Spleen (tissue), 11 donors: ENCODE measurements around the gene FAM216B. TPM values are rescaled to one million over a fixed set of nuclear protein-coding genes. Genes with fewer than 3 reads are reported as not detected.
"Not testable (repeated sequence)": the region's sequence is repeated elsewhere in the genome, so short reads cannot be mapped to it uniquely, and the experiment has no call there.

Experiments
- DNase-seq: peaks from one replicate; pipeline ENCODE4 v3.0.0-alpha.2; 2020
- H3K27ac ChIP-seq, 8 donors: fragments of 200-600 bp; sonication (generic) in 7 of 8; 1 replicate in 4 of 8; 2 replicates in 4 of 8; pipeline versions ENCODE4 v1.5.0 to v1.8.0; 2016 to 2021; ENCODE audit warnings: inconsistent platforms in 4 of 8, mild to moderate bottlenecking in 4 of 8, moderate library complexity in 1 of 8
- H3K27me3 ChIP-seq, 7 donors: fragments of 200-600 bp; sonication (generic) in 6 of 7; replicated peaks in 1 of 7; 1 replicate in 4 of 7; 2 replicates in 3 of 7; pipeline versions ENCODE4 v1.5.0 to v1.8.0; 2016 to 2021; ENCODE audit warnings: inconsistent platforms in 3 of 7, mild to moderate bottlenecking in 1 of 7
- H3K36me3 ChIP-seq, 6 donors: fragments of 200-600 bp; sonication (generic) in 5 of 6; 1 replicate in 4 of 6; 2 replicates in 2 of 6; pipeline versions ENCODE4 v1.5.0 to v1.8.0; 2016 to 2021; ENCODE audit warnings: inconsistent platforms in 2 of 6
- H3K4me1 ChIP-seq, 6 donors: fragments of 200-600 bp; sonication (generic) in 5 of 6; 1 replicate in 3 of 6; 2 replicates in 3 of 6; pipeline versions ENCODE4 v1.5.0 to v1.8.0; 2016 to 2021; ENCODE audit warnings: inconsistent platforms in 3 of 6
- H3K4me3 ChIP-seq, 8 donors: fragments of 200-600 bp; sonication (generic) in 7 of 8; 1 replicate in 4 of 8; 2 replicates in 4 of 8; pipeline versions ENCODE4 v1.5.0 to v1.8.0; 2016 to 2021; ENCODE audit warnings: inconsistent platforms in 4 of 8, mild to moderate bottlenecking in 4 of 8, moderate library complexity in 2 of 8
- H3K9me3 ChIP-seq, 8 donors: fragments of 200-600 bp; sonication (generic) in 7 of 8; 1 replicate in 4 of 8; 2 replicates in 4 of 8; pipeline versions ENCODE4 v1.5.0 to v1.8.0; 2016 to 2021; ENCODE audit warnings: inconsistent platforms in 4 of 8
- CTCF ChIP-seq, 11 experiments: fragments of 200-600 bp in 7 of 11; fragments of 450-650 bp in 4 of 11; sonication (generic) in 4 of 11; IDR thresholded peaks in 8 of 11; conservative IDR thresholded peaks in 3 of 11; 1 replicate in 7 of 11; 2 replicates in 4 of 11; pipeline versions ENCODE4 v1.4.0 to v1.8.0; 2016 to 2021; ENCODE audit warnings: antibody characterized with exemption in 11 of 11, inconsistent platforms in 4 of 11, mild to moderate bottlenecking in 1 of 11
- POLR2A ChIP-seq, 3 donors: fragments of 450-650 bp; IDR thresholded peaks; one replicate each; pipeline ENCODE4 v1.5.1; 2017; ENCODE audit warnings: antibody characterized with exemption in 3 of 3, mild to moderate bottlenecking in 1 of 3
- POLR2AphosphoS5 ChIP-seq, 3 donors: sonication (generic); formaldehyde crosslinking; IDR thresholded peaks; one replicate each; pipeline ENCODE4 v1.5.1; 2017; ENCODE audit warnings: antibody characterized with exemption in 3 of 3
- WGBS, 5 donors: extraction: QIAGEN DNeasy Blood & Tissue Kit in 3 of 5; methylation state at CpG; one replicate each; pipeline versions ENCODE4 v1.1.5 to v1.1.7; 2013 to 2018; 5-methylcytosine and 5-hydroxymethylcytosine counted together
- intact Hi-C: fragments of 100-400 bp; cut with DNase I; formaldehyde crosslinking; loops from one replicate; pipeline ENCODE4 v1.15.0; 2023; ENCODE audit warnings: low total_unique reads
- polyA plus RNA-seq, 3 donors: library from polyadenylated mRNA; stranded (reverse); fragments of 200-250 nt; gene quantifications; one replicate each; pipeline ENCODE4 v1.2.1, GENCODE V29; 2013
- total RNA-seq, 7 donors: library from RNA; depleted of rRNA in 3 of 7; stranded (reverse); fragments of >200 nt in 3 of 7; fragmentation: NEBNext Ultra II Directional in 4 of 7; extraction: Animal tissue kit (Norgen Biotek cat#: 25700) in 4 of 7; gene quantifications; one replicate each; pipeline versions ENCODE4 v1.1.0 to v1.2.1, GENCODE V29; 2016 to 2021
- donor health status: healthy with polysubstance abuse.
- donor health status: DM: no; HTN: no; CAD: no; lungs with moderate emphysema.
- donor health status: DM: no; HTN: no; CAD: no.
- donor health status: Bipolar disorder and iron deficiency.
- donor health status: healthy.
- donor health status: DM: no; HTN: no; CAD: no.
- donor health status: DM: yes; HTN: yes; CAD: no.

FAM216B gene
- total and polyA plus RNA-seq, 10 donors: 0.04 to 0.16 (median 0.15) TPM; not detected in 7

DNA sequence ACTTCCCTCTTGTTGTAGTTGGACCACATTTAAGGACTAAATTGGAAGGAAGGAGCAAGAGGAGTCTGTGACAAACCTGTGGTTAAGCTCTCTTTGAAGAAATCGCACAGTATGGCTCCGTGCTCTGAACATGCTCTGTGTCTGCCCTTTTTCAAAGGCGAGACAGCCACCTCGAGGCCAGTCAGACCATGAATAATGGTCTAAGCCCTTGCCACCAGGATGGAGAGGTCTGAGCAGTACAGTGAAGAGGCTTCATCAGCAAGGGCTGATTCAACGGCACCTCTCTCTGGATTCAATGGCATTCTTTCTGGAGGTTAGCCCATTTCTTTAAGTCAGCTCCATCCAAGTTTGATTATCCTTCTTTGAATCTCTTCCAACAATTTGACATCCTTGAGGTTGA, 30.9 kb downstream of the FAM216B start:
- no peaks in the 10 kb centered on the region for H3K36me3 ChIP-seq
- H3K27me3 ChIP-seq: peaks cover 0 to 5% (median 0%) of the 10 kb centered on the region in 7 donors
- no peak overlapping the region for H3K4me3 ChIP-seq
- no peak for DNase-seq
- intact Hi-C loops: no loop called here
- no peaks in the 10 kb centered on the region for H3K9me3 ChIP-seq
- H3K4me1 ChIP-seq: no peaks in the 10 kb centered on the region
- H3K27ac ChIP-seq: no peak overlapping the region
- TF ChIP-seq CTCF (IDR thresholded peaks at IDR 0.05 in 8 of 11, conservative IDR thresholded peaks at IDR 0.05 in 3 of 11): no peak
- no peak for TF ChIP-seq POLR2A (IDR thresholded peaks at IDR 0.05)
- no peak for TF ChIP-seq POLR2AphosphoS5 (IDR thresholded peaks at IDR 0.05)
- WGBS, 5 donors: 74 to 86% (median 78%) methylated on average over 5 of the region's 5 CpGs

DNA sequence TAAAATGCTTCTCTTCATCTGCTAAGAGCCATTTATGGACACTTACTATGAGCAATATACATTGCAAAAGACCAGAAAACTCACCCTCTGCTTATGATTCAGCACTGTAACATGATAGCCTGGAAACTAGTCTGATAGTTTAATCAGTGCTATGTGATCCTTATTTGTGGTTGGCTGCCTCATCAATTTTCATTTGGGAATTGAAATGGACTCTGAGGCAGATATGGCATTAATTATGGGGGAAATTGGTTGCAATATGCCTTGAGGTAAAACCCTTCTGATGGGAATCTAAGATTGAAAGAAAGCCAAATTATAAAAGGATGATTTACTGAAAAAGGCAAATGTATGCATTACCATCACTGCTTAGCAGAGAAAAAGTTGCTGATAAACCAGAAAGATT, 33.5 kb downstream of the FAM216B start:
- no peak for TF ChIP-seq POLR2AphosphoS5 (IDR thresholded peaks at IDR 0.05)
- intact Hi-C loops: no loop called here
- Histone ChIP-seq H3K9me3 (peaks cover 0 to 9% (median 2%) of the 10 kb centered on the region in 8 donors), H3K27ac (no peak overlapping the region), H3K36me3 (no peaks in the 10 kb centered on the region), H3K4me3 (no peak overlapping the region), H3K27me3 (peaks cover 0 to 5% (median 0%) of the 10 kb centered on the region in 7 donors), H3K4me1 (no peaks in the 10 kb centered on the region)
- DNase-seq: no peak

DNA sequence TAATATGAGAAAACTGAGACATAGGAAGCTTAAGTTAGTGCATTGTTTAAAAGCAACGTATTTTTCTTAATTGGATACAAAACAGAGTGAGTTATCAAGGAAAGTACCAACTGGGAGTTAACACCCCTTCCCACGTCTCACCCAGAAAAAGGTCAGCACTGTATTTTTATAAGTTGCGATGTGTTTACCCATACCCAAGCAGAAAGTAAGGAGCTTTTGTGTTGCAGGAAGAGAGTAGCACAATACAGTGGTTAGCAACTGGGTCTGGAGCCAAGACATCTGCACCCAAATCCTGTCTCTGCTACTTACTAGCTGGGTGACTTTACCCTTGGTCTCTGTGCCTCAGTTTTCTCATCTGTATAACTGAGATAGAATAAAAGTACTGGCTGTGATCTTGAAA, 34.3 kb downstream of the FAM216B start:
- H3K36me3 ChIP-seq: no peaks in the 10 kb centered on the region
- TF ChIP-seq CTCF (IDR thresholded peaks at IDR 0.05 in 8 of 11, conservative IDR thresholded peaks at IDR 0.05 in 3 of 11) (no peak), POLR2A (IDR thresholded peaks at IDR 0.05) (no peak)
- H3K27ac ChIP-seq: no peak overlapping the region
- 65 to 84% (median 72%) methylated on average over 3 of the region's 3 CpGs for WGBS, 5 donors
- H3K4me3 ChIP-seq: no peak overlapping the region
- DNase-seq: no peak
- H3K9me3 ChIP-seq: peaks cover 0 to 9% (median 2%) of the 10 kb centered on the region in 8 donors
- H3K27me3 ChIP-seq: peaks cover 0 to 5% (median 0%) of the 10 kb centered on the region in 7 donors
- intact Hi-C loops: no loop called here
- H3K4me1 ChIP-seq: no peaks in the 10 kb centered on the region

DNA sequence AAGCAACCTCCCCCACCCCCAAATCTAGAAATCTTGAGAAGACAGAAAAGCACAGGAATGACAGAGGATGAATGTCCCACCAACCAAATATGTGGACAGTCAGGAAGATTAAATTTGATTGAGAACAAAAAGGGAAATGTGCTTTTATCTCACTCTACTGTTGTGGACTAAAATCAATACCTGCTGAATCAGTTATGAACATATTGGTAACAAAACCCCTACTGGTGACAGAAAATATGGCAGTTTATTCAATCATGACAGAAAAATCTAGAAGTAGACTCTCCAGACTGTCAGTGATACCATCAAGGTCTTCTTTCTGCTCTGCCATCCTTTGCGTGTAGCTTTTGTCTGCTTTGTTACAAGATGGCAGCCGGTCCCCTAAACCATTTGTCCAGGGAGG, 35.2 kb downstream of the FAM216B start:
- Histone ChIP-seq H3K27ac (no peak overlapping the region), H3K4me3 (no peak overlapping the region), H3K27me3 (peaks cover 0 to 5% (median 0%) of the 10 kb centered on the region in 7 donors), H3K36me3 (no peaks in the 10 kb centered on the region), H3K4me1 (no peaks in the 10 kb centered on the region), H3K9me3 (peaks cover 0 to 9% (median 2%) of the 10 kb centered on the region in 8 donors)
- intact Hi-C loops: no loop called here
- TF ChIP-seq POLR2A (IDR thresholded peaks at IDR 0.05): no peak
- no peak for TF ChIP-seq POLR2AphosphoS5 (IDR thresholded peaks at IDR 0.05)
- no peak for TF ChIP-seq CTCF (IDR thresholded peaks at IDR 0.05 in 8 of 11, conservative IDR thresholded peaks at IDR 0.05 in 3 of 11)
- WGBS, 5 donors: 91 to 97% (median 94%) methylated on average over 2 of the region's 2 CpGs
- no peak for DNase-seq

DNA sequence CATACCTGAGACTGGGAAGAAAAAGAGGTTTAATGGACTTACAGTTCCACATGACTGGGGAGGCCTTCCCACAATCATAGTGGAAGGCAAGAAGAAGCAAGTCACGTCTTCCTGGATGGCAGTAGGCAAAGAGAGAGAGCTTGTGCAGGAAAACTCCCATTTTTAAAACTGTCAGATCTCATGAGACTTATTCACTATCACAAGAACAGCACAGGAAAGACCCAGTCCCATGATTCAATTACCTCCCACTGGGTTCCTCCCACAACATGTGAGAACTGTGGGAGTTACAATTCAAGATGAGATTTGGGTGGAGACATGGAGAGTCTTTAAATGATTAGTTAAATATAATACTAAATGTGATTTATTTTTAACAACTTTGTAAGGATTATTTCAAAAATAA, 38.3 kb downstream of the FAM216B start:
- intact Hi-C loops, DNase-seq: not testable (repeated sequence)
- WGBS, 5 donors: 35 to 73% (median 61%) methylated on average over 1 of the region's 1 CpG

More for the DNA sequence above, 38.3 kb downstream of the FAM216B start:
- not testable (repeated sequence) for H3K27me3 ChIP-seq, H3K4me1 ChIP-seq, H3K9me3 ChIP-seq, H3K27ac ChIP-seq, H3K4me3 ChIP-seq, H3K36me3 ChIP-seq
